ENCODE data around the gene UPP2.

GRCh38 chr2:158135096-158135495 lies 33.4 kb downstream of the UPP2 start:
- no peak for TF ChIP-seq POLR2AphosphoS5 (IDR thresholded peaks at IDR 0.05)
- TF ChIP-seq, protein P1, sequence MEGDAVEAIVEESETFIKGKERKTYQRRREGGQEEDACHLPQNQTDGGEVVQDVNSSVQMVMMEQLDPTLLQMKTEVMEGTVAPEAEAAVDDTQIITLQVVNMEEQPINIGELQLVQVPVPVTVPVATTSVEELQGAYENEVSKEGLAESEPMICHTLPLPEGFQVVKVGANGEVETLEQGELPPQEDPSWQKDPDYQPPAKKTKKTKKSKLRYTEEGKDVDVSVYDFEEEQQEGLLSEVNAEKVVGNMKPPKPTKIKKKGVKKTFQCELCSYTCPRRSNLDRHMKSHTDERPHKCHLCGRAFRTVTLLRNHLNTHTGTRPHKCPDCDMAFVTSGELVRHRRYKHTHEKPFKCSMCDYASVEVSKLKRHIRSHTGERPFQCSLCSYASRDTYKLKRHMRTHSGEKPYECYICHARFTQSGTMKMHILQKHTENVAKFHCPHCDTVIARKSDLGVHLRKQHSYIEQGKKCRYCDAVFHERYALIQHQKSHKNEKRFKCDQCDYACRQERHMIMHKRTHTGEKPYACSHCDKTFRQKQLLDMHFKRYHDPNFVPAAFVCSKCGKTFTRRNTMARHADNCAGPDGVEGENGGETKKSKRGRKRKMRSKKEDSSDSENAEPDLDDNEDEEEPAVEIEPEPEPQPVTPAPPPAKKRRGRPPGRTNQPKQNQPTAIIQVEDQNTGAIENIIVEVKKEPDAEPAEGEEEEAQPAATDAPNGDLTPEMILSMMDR (IDR thresholded peaks at IDR 0.05) = no peak
